ENCODE measurements around the gene ZIC2. TPM values are rescaled to one million over a fixed set of nuclear protein-coding genes. Genes with fewer than 3 reads are reported as not detected.

The ZIC2 gene
- total RNA-seq, 1 donor from 2014 or later = not detected

DNA sequence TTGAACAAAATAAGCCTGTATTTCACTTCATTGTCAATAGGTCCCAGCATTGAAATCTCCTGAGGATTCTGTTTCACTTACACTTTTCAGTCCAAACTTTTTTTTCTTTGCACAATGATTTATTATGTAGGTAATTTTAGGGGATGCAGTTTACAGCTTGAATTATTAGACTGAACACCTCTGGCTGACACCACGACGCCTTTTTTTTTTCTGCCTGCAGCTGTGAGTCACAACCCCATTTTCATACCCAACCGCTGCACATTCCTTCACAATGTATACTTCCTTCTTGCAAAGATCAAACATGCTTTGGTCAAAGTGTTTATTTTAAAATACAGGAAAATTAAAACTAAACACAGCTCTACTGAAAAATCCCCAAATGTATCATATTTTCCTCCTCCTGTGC, 11.4 kb downstream of the ZIC2 start:
- TF ChIP-seq, protein P1, sequence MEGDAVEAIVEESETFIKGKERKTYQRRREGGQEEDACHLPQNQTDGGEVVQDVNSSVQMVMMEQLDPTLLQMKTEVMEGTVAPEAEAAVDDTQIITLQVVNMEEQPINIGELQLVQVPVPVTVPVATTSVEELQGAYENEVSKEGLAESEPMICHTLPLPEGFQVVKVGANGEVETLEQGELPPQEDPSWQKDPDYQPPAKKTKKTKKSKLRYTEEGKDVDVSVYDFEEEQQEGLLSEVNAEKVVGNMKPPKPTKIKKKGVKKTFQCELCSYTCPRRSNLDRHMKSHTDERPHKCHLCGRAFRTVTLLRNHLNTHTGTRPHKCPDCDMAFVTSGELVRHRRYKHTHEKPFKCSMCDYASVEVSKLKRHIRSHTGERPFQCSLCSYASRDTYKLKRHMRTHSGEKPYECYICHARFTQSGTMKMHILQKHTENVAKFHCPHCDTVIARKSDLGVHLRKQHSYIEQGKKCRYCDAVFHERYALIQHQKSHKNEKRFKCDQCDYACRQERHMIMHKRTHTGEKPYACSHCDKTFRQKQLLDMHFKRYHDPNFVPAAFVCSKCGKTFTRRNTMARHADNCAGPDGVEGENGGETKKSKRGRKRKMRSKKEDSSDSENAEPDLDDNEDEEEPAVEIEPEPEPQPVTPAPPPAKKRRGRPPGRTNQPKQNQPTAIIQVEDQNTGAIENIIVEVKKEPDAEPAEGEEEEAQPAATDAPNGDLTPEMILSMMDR (conservative IDR thresholded peaks at IDR 0.05; ENCODE audit: low read depth, low read length) = no peak
- no peak for DNase-seq (ENCODE audit: low read depth)
- no peak overlapping the region for H3K4me3 ChIP-seq (ENCODE audit: low read depth, low read length)

DNA sequence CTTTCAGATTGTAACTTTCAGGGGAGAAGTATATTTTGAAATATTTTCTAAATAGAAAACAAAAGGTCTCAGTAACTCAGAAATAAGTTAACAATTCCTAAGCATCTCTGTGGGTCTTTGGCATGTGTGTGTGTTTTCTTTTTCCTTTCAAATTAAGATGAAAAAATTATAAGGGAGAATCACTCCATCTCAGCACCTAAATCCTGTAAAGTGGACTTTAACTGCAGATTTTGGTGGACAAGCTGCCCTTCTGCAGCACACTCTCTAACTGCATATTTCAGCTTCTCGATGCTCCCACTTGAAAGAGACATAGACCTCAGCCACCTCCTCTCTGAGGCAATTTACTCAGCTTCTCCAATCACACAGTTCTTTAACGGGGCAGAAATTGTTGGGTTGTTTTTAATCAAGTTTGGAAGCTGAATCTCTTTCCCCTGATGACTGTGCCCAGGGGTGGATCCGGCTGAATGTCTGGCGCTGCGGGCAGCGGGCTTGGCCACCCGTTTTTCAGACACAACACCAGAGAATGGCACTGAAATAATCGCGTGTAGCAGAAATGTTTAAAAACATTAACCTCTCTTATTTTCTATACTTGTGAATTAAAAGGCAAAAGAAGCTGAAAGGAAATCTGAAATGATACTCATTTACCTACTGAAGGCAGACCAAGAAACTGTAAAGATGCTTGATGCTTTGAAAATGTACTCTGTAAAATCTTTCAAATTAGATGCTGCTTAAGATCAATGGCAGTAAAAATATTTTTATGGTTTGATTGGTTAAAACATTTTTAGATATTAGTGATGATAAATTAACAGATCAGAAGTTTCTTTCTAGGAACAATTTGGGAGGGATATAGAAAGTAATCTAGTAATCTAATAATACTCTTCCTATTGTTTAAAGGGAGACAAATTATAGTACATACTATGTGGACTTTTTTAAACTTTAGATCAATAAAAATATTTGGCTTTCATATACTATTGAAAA, 12.4 kb downstream of the ZIC2 start:
- TF ChIP-seq, protein P1 (conservative IDR thresholded peaks at IDR 0.05; ENCODE audit: low read depth, low read length) = no peak
- H3K4me3 ChIP-seq (ENCODE audit: low read depth, low read length) = no peak overlapping the region
- no peak for DNase-seq (ENCODE audit: low read depth)

DNA sequence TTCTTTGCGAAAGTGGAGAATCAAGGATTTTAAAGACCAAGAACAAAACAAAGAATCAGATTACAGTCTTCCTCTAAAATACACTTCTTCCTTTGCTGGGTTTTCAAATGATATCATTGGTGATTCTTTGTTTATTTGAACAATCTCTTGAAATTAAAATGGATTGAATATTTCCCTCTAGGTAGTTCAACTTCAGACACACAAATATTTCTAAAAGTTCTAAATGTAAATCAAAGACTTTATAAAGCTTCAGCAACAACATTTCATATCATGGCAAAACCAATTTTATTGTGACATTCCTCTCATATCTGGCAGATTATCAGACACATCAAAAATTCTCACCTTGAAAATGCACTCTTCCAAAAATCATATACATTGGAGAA, 13.0 kb downstream of the ZIC2 start:
- DNase-seq (ENCODE audit: low read depth) = no peak
- no peak overlapping the region for H3K4me3 ChIP-seq (ENCODE audit: low read depth, low read length)
- TF ChIP-seq, protein P1 (conservative IDR thresholded peaks at IDR 0.05; ENCODE audit: low read depth, low read length) = no peak

DNA sequence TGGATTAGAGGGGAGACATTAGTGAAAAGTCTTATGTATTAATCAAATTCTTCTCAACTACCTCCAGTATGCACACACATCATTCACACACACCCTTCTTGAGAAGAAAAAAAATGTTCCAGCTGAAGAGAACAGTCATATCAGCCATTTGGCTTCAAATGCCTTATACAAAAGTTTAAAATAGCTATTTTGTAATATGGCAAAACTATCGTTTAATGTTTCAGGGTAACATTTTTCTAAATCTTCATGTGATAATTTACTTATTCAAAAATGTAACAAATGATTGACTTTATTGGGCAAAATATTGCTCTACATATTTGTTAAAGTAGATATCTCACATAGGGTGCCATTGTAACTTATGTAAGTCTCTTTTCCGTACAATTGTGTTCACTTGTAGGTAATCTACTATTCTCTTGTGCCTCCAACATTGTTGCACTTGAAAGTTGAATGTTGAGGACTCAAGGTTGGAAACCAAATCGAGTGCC, 13.6 kb downstream of the ZIC2 start:
- no peak overlapping the region for H3K4me3 ChIP-seq (ENCODE audit: low read depth, low read length)
- TF ChIP-seq, protein P1 (conservative IDR thresholded peaks at IDR 0.05; ENCODE audit: low read depth, low read length) = no peak
- DNase-seq (ENCODE audit: low read depth) = no peak

DNA sequence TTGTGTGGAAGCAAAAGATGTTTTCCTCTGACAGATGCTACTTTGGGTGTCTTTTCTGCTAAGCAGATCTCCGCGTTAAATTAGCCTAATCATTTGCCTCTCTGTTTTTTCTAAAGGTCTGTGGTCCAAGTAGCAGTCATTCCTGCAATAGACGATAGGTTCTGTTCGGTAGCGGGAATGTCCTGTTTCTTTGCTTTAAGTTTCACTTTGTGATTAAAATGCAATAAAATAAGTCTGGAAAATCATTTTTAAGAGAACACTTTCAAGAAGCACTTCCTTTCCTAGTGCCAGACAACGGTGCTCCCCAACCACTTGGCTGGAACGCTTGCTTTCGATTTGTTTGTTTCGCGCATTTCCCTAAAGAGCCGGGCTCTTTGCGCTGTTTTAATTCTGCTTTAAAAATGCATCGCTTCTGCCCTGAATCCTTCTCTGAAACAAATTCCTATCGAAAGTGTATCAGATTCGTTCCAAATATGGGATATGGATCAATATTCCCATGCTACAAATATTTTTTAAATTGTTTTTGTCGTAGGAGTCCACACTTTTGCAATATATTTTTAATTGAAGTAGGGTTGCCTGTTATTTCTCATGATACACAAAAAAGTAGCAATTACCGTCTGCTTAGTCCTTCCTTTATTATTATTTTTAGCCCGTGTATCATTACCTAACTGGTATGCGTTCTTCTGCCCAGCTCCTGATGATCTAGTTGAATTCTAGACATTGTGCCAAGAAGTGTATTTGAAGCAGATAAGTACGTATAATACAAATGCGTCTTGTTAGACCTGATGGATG, 14.2 kb downstream of the ZIC2 start:
- peak; percentile 7 for DNase-seq (ENCODE audit: low read depth)
- no peak overlapping the region for H3K4me3 ChIP-seq (ENCODE audit: low read depth, low read length)
- TF ChIP-seq, protein P1 (conservative IDR thresholded peaks at IDR 0.05; ENCODE audit: low read depth, low read length) = no peak

DNA sequence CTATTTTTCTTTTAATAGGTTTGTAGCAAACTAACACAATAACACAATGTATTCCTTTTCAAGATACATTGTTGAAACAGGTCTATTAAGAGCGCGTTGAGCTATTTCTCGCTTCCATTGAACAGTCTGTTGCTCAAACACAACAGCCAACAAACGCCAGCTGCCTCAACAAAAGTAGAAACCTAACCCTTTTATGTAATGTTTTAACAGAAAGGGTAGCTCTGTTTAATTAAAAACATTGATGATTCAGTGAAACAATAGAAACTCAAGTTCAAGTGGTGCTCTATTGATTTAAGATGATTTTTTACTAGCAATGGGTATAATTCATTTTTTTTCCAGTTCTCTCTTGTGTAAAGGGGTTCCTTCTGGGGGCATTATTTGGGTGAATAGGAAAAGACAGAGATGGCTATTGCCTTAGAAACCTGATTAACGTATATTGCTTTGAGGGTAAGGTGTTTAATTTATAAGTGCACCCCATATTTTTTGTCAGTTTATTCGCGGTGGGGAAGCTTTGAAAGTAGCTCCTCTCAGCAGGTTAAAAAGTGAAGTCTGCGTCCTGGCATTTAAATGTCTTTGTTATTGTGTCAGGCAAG, 14.9 kb downstream of the ZIC2 start:
- H3K4me3 ChIP-seq (ENCODE audit: low read depth, low read length) = no peak overlapping the region
- TF ChIP-seq, protein P1 (conservative IDR thresholded peaks at IDR 0.05; ENCODE audit: low read depth, low read length) = no peak
- DNase-seq (ENCODE audit: low read depth) = no peak
